ENCODE results near the gene MAFB. TPM values are rescaled to one million over a fixed set of nuclear protein-coding genes. Genes with fewer than 3 reads are reported as not detected.
A peak's percentile ranks its signal among the peaks of the same experiment; 100 is the strongest.

MAFB gene
- total RNA-seq, 6 donors from 2014 or later: 34.0 to 81.7 (median 60.5) TPM

DNA sequence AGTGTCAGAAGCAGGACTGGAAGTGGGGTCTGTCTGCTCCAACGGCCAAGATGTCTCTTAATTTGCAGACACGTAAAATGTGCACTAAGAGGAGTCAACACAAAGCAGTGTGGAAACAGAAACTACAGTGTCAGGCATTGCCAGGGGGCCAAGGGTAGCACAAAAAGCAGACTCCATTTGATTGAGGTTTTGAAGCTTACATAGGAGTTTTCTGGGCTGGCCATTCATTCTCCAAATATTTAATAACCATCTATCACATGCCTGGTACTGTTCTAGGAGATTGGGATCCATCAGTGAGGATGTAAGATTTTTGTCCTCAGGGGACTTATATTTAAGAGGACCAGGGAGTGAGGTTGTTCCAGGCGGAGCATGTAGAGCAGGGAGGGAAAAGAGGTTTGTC is 29.5 kb downstream of the MAFB start:
- 88 to 92% methylated on average over 3 of the region's 3 CpGs for WGBS, 2 donors
- ATAC-seq (ENCODE audit: low FRiP score in 2 of 2): no peak
- no peaks in the 10 kb centered on the region for H3K36me3 ChIP-seq
- H3K27ac ChIP-seq: no peak overlapping the region
- H3K4me1 ChIP-seq: no peaks in the 10 kb centered on the region
- H3K4me3 ChIP-seq: no peak overlapping the region
- no peaks in the 10 kb centered on the region for H3K27me3 ChIP-seq
- no peak for TF ChIP-seq POLR2A (IDR thresholded peaks at IDR 0.05)
- TF ChIP-seq POLR2AphosphoS5 (IDR thresholded peaks at IDR 0.05): no peak
- TF ChIP-seq EP300 (IDR thresholded peaks at IDR 0.05): no peak
- TF ChIP-seq CTCF (IDR thresholded peaks at IDR 0.05): no peak
- DNase-seq: no peak
- H3K9me3 ChIP-seq: no peaks in the 10 kb centered on the region

DNA sequence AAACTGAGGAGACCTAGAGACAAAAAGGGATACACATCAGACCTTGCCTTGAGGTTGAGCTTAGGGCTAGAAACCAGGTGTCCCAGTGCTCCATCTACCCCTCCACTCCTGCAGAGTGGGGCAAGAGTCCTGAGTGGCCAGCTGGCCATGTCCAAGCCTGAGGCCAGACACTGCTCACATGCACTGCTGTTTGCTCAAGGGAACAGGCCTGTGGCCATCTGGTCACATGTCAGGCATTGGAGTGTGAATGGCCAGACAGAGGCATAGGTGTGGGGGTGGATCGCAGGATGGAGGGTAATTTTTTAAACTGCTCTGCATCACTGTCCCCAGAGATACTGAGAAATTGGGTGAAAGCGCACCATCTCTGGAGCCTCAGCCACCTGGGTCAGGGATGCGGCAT is 30.5 kb downstream of the MAFB start:
- TF ChIP-seq EP300 (IDR thresholded peaks at IDR 0.05): no peak
- TF ChIP-seq POLR2A (IDR thresholded peaks at IDR 0.05): no peak
- no peak for TF ChIP-seq POLR2AphosphoS5 (IDR thresholded peaks at IDR 0.05)
- TF ChIP-seq CTCF (IDR thresholded peaks at IDR 0.05): no peak
- H3K36me3 ChIP-seq: no peaks in the 10 kb centered on the region
- H3K27ac ChIP-seq: no peak overlapping the region
- H3K27me3 ChIP-seq: no peaks in the 10 kb centered on the region
- ATAC-seq (ENCODE audit: low FRiP score in 2 of 2): no peak
- H3K4me1 ChIP-seq: no peaks in the 10 kb centered on the region
- H3K4me3 ChIP-seq: no peak overlapping the region
- no peak for DNase-seq
- 96 to 97% methylated on average over 3 of the region's 3 CpGs for WGBS, 2 donors
- no peaks in the 10 kb centered on the region for H3K9me3 ChIP-seq

DNA sequence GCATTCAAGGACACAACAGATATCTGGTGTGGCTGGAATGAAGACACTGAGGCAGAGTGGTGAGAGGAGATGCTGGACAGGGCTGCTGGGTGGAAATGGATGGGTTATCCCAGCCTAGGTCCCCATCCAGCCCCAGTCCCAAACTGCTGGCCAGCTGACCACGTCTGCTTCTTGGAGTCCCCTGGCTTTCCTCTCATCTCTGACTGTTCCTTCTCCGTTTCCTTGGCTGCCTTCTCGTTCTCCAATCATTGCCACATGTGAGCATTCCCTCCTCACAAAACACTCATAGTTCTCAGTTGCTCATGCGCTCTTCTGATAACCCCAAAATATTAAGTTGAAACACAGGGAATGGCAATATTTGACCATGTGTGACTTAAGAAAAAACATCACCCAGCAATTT is 31.5 kb downstream of the MAFB start:
- H3K27me3 ChIP-seq: no peaks in the 10 kb centered on the region
- TF ChIP-seq POLR2AphosphoS5 (IDR thresholded peaks at IDR 0.05): no peak
- no peak for TF ChIP-seq CTCF (IDR thresholded peaks at IDR 0.05)
- no peak for TF ChIP-seq POLR2A (IDR thresholded peaks at IDR 0.05)
- TF ChIP-seq EP300 (IDR thresholded peaks at IDR 0.05): no peak
- H3K4me1 ChIP-seq: no peaks in the 10 kb centered on the region
- H3K4me3 ChIP-seq: no peak overlapping the region
- no peak for DNase-seq
- peak overlapping the region in 2 of 4 donors; percentile 22 to 34 for H3K27ac ChIP-seq
- H3K36me3 ChIP-seq: no peaks in the 10 kb centered on the region
- ATAC-seq (ENCODE audit: low FRiP score in 2 of 2): peak in 1 of 2 donors; percentile 40
- WGBS, 2 donors: 57 to 71% methylated on average over 4 of the region's 4 CpGs
- no peaks in the 10 kb centered on the region for H3K9me3 ChIP-seq

GRCh38 chr20:40655451-40655850 is 33.6 kb downstream of the MAFB start:
- Histone ChIP-seq H3K36me3 (no peaks in the 10 kb centered on the region), H3K4me3 (no peak overlapping the region), H3K9me3 (no peaks in the 10 kb centered on the region), H3K27me3 (no peaks in the 10 kb centered on the region), H3K4me1 (peaks cover 0 to 3% (median 0%) of the 10 kb centered on the region in 4 donors), H3K27ac (no peak overlapping the region)
- no peak for TF ChIP-seq POLR2A (IDR thresholded peaks at IDR 0.05)
- no peak for TF ChIP-seq EP300 (IDR thresholded peaks at IDR 0.05)
- no peak for TF ChIP-seq POLR2AphosphoS5 (IDR thresholded peaks at IDR 0.05)
- TF ChIP-seq CTCF (IDR thresholded peaks at IDR 0.05): no peak
- ATAC-seq (ENCODE audit: low FRiP score in 2 of 2) (no peak), DNase-seq (no peak)
- 90 to 99% methylated on average over 6 of the region's 6 CpGs for WGBS, 2 donors

GRCh38 chr20:40654876-40655275 is 34.2 kb downstream of the MAFB start:
- 87 to 90% methylated on average over 4 of the region's 4 CpGs for WGBS, 2 donors
- TF ChIP-seq EP300 (IDR thresholded peaks at IDR 0.05) (peak in 1 of 4 donors; percentile 11), POLR2AphosphoS5 (IDR thresholded peaks at IDR 0.05) (no peak)
- peak in 1 of 2 donors; percentile 57 for ATAC-seq (ENCODE audit: low FRiP score in 2 of 2)
- no peak for DNase-seq
- peaks cover 0 to 3% (median 0%) of the 10 kb centered on the region in 4 donors for H3K4me1 ChIP-seq
- H3K4me3 ChIP-seq: no peak overlapping the region
- no peaks in the 10 kb centered on the region for H3K27me3 ChIP-seq
- H3K36me3 ChIP-seq: no peaks in the 10 kb centered on the region
- no peaks in the 10 kb centered on the region for H3K9me3 ChIP-seq
- no peak overlapping the region for H3K27ac ChIP-seq
